Stimulated activated CD8-positive, alpha-beta memory T cell treated with anti-CD3 and anti-CD28 coated beads, Interleukin-7, amount 100 ng/mL, for 1 hour (primary cell): Measurements from ENCODE around the gene NAGPA.
"Not testable (repeated sequence)": the region's sequence is repeated elsewhere in the genome, so short reads cannot be mapped to it uniquely, and the experiment has no call there.

Source experiments
- DNase-seq, 2 donors: peaks; one replicate each; pipeline ENCODE4 v3.0.0-alpha.2; 2020; ENCODE audit warnings: low read depth in 2 of 2

The NAGPA gene

GRCh38 chr16:5060073-5060641 is 26.4 kb upstream of the NAGPA start:
- no peak for DNase-seq

- DNase-seq = no peak
These were observed 25.8 kb upstream of the NAGPA start for GRCh38 chr16:5059386-5060072.

GRCh38 chr16:5058476-5058875 is 24.7 kb upstream of the NAGPA start:
- DNase-seq = no peak

GRCh38 chr16:5056352-5056751 is 22.6 kb upstream of the NAGPA start:
- DNase-seq = no peak

- no peak for DNase-seq
These were observed 21.4 kb upstream of the NAGPA start for GRCh38 chr16:5054876-5055865.

GRCh38 chr16:5046914-5047313 is 13.2 kb upstream of the NAGPA start:
- no peak for DNase-seq

GRCh38 chr16:5045499-5046115 is 11.9 kb upstream of the NAGPA start:
- no peak for DNase-seq

- DNase-seq = not testable (repeated sequence)
These were observed 10.8 kb upstream of the NAGPA start for GRCh38 chr16:5044581-5044980.

- no peak for DNase-seq
These were observed 10.3 kb upstream of the NAGPA start for GRCh38 chr16:5044011-5044540.

- DNase-seq = no peak
These were observed 8.9 kb upstream of the NAGPA start for GRCh38 chr16:5042574-5043171.

GRCh38 chr16:5041600-5042133 is 7.9 kb upstream of the NAGPA start:
- no peak for DNase-seq

- no peak for DNase-seq
These were observed 6.7 kb upstream of the NAGPA start for GRCh38 chr16:5040451-5040850.

GRCh38 chr16:5036228-5037156 is 2.8 kb upstream of the NAGPA start:
- no peak for DNase-seq

- no peak for DNase-seq
These were observed 2.1 kb upstream of the NAGPA start for GRCh38 chr16:5035909-5036227.

- DNase-seq = no peak
These were observed 410 bp upstream of the NAGPA start for GRCh38 chr16:5034167-5034523.

GRCh38 chr16:5032748-5033167 is 977 bp downstream of the NAGPA start:
- no peak for DNase-seq

- DNase-seq = no peak
These were observed 2.1 kb downstream of the NAGPA start for GRCh38 chr16:5031601-5032000.

- no peak for DNase-seq
These were observed 3.4 kb downstream of the NAGPA start for GRCh38 chr16:5030251-5030870.

- DNase-seq = no peak
These were observed 4.7 kb downstream of the NAGPA start for GRCh38 chr16:5028950-5029475.
